Heart left ventricle (tissue), 16 donors: ENCODE data around the gene PLXNB1. TPM values are rescaled to one million over a fixed set of nuclear protein-coding genes. Genes with fewer than 3 reads are reported as not detected.

Source experiments
- ATAC-seq, 4 donors: fragments of 200-7000 bp; cut with Tn5 transposase; one replicate each; pipeline ENCODE4 v1.9.1; 2020 to 2022; ENCODE audit warnings: moderate library complexity in 4 of 4, mild to moderate bottlenecking in 3 of 4, moderate number of reproducible peaks in 1 of 4
- DNase-seq, 5 donors: peaks; one replicate each; pipeline ENCODE4 v3.0.0-alpha.2; 2020
- H3K27ac ChIP-seq, 12 donors: fragments of 200-600 bp; sonication (generic) in 4 of 12; one replicate each; pipeline versions ENCODE4 v1.5.0 to v1.8.0; 2016 to 2022; ENCODE audit warnings: mild to moderate bottlenecking in 2 of 12
- H3K27me3 ChIP-seq, 9 donors: fragments of 200-600 bp; sonication (generic) in 2 of 9; one replicate each; pipeline versions ENCODE4 v1.5.1 to v1.8.0; 2016 to 2022; ENCODE audit warnings: mild to moderate bottlenecking in 3 of 9
- H3K36me3 ChIP-seq, 9 donors: fragments of 200-600 bp; sonication (generic) in 2 of 9; one replicate each; pipeline versions ENCODE4 v1.5.0 to v1.8.0; 2018 to 2022; ENCODE audit warnings: mild to moderate bottlenecking in 2 of 9
- H3K4me1 ChIP-seq, 12 donors: fragments of 200-600 bp; sonication (generic) in 4 of 12; one replicate each; pipeline versions ENCODE4 v1.5.0 to v1.8.0; 2016 to 2022; ENCODE audit warnings: mild to moderate bottlenecking in 3 of 12
- H3K4me3 ChIP-seq, 12 donors: fragments of 200-600 bp; sonication (generic) in 4 of 12; one replicate each; pipeline versions ENCODE4 v1.5.0 to v1.8.0; 2017 to 2022; ENCODE audit warnings: mild to moderate bottlenecking in 9 of 12, moderate library complexity in 4 of 12
- H3K9me3 ChIP-seq, 12 donors: fragments of 200-600 bp; sonication (generic) in 4 of 12; one replicate each; pipeline versions ENCODE4 v1.5.0 to v1.8.0; 2016 to 2022; ENCODE audit warnings: mild to moderate bottlenecking in 1 of 12
- CTCF ChIP-seq, 12 donors: fragments of 200-600 bp; sonication (generic) in 4 of 12; IDR thresholded peaks; one replicate each; pipeline versions ENCODE4 v1.5.0 to v1.8.0; 2018 to 2022; ENCODE audit warnings: antibody characterized with exemption in 12 of 12, mild to moderate bottlenecking in 5 of 12
- POLR2A ChIP-seq, 2 donors: fragments of 450-650 bp; IDR thresholded peaks; one replicate each; pipeline ENCODE4 v1.6.1; 2017; ENCODE audit warnings: antibody characterized with exemption in 2 of 2, mild to moderate bottlenecking in 2 of 2, moderate library complexity in 2 of 2
- WGBS, 4 donors: extraction: QIAGEN DNeasy Blood & Tissue Kit in 2 of 4; methylation state at CpG; one replicate each; pipeline versions ENCODE4 v1.1.5 to v1.1.7; 2013 to 2018; 5-methylcytosine and 5-hydroxymethylcytosine counted together
- intact Hi-C, 10 donors: fragments of 100-400 bp; cut with DNase I; formaldehyde crosslinking; loops; one replicate each; pipeline versions ENCODE4 v1.11.1 to v1.14.2; 2022
- polyA plus RNA-seq, 2 donors: library from polyadenylated mRNA; stranded (reverse); fragments of 200-250 nt; gene quantifications; one replicate each; pipeline ENCODE4 v1.2.3, GENCODE V29; 2013
- total RNA-seq, 9 donors: library from RNA; depleted of rRNA in 2 of 9; stranded (reverse); fragments of >200 nt in 2 of 9; fragmentation: NEBNext Ultra II Directional in 3 of 9; extraction: Animal tissue kit (Norgen Biotek cat#: 25700) in 3 of 9; gene quantifications; one replicate each; pipeline versions ENCODE4 v1.1.0 to v1.2.4, GENCODE V29; 2016 to 2023
- donor health status: ischemic (EF 13 %, LVEDD 7.1; RV severe dilation, severe dysfunction).
- donor health status: healthy with polysubstance abuse.
- donor health status: DM: no; HTN: yes; CAD: no.
- donor health status: DM: no; HTN: no; CAD: no.
- donor health status: ischemic (EF 25% LVEDD 6.9; RV normal size, moderate dysfunction).
- donor health status: ischemic (EF 25% LVEDD 5.7; RV mildly dilated, moderate dysfunction).
- donor health status: healthy.
- donor health status: DM: yes; HTN: yes; CAD: no.
- donor health status: ischemic (EF 35%, LVEDD 5.7; RV mildly dilated, moderate dysfunction).
- donor health status: nonischemic (EF 11% LVEDD 7.7; RV severe dilation, severe dysfunction).
- donor health status: DM: yes; HTN: yes; CAD: no.
- donor health status: PGD.
- donor health status: ischemic (EF 29% LVEDD 5.4; RV normal size, mild dysfunction).
- donor health status: nonischemic (EF 23%, LVEDD 6.1; RV moderate dilation, normal function).

The PLXNB1 gene
- total and polyA plus RNA-seq, 11 donors = 28.0 to 71.8 (median 46.4) TPM

- no peaks in the 10 kb centered on the region for H3K4me1 ChIP-seq
- intact Hi-C loops = no loop called here
- no peak overlapping the region for H3K27ac ChIP-seq
- H3K4me3 ChIP-seq = no peak overlapping the region
- ATAC-seq = no peak
- no peak for TF ChIP-seq POLR2A (IDR thresholded peaks at IDR 0.05)
- TF ChIP-seq CTCF (IDR thresholded peaks at IDR 0.05) = no peak
- H3K27me3 ChIP-seq = peaks cover 0 to 5% (median 0%) of the 10 kb centered on the region in 9 donors
- H3K9me3 ChIP-seq = peaks cover 0 to 20% (median 7%) of the 10 kb centered on the region in 12 donors
- H3K36me3 ChIP-seq = no peaks in the 10 kb centered on the region
- DNase-seq = no peak
Observed at GRCh38 chr3:48361928-48362327, 68.0 kb downstream of the PLXNB1 start.

GRCh38 chr3:48356419-48356818 lies 73.5 kb downstream of the PLXNB1 start:
- intact Hi-C loops = no loop called here
- ATAC-seq = no peak
- DNase-seq = no peak

GRCh38 chr3:48353987-48354386 lies 75.9 kb downstream of the PLXNB1 start:
- no peak for ATAC-seq
- intact Hi-C loops = no loop called here
- WGBS, 4 donors = 90 to 94% (median 91%) methylated on average over 4 of the region's 4 CpGs

More at GRCh38 chr3:48356419-48356818, 73.5 kb downstream of the PLXNB1 start:
- Histone ChIP-seq H3K36me3 (no peaks in the 10 kb centered on the region), H3K4me3 (no peak overlapping the region), H3K4me1 (no peaks in the 10 kb centered on the region), H3K9me3 (peaks cover 0 to 9% (median 2%) of the 10 kb centered on the region in 12 donors), H3K27me3 (peaks cover 0 to 5% (median 0%) of the 10 kb centered on the region in 9 donors), H3K27ac (no peak overlapping the region)
- TF ChIP-seq CTCF (IDR thresholded peaks at IDR 0.05) (no peak), POLR2A (IDR thresholded peaks at IDR 0.05) (no peak)
- WGBS, 4 donors = 73 to 87% (median 79%) methylated on average over 1 of the region's 1 CpG

More at GRCh38 chr3:48353987-48354386, 75.9 kb downstream of the PLXNB1 start:
- Histone ChIP-seq H3K4me3 (no peak overlapping the region), H3K27me3 (peaks cover 0 to 5% (median 0%) of the 10 kb centered on the region in 9 donors), H3K27ac (no peak overlapping the region), H3K4me1 (no peaks in the 10 kb centered on the region), H3K36me3 (no peaks in the 10 kb centered on the region), H3K9me3 (no peaks in the 10 kb centered on the region)
- DNase-seq = no peak
- no peak for TF ChIP-seq POLR2A (IDR thresholded peaks at IDR 0.05)
- no peak for TF ChIP-seq CTCF (IDR thresholded peaks at IDR 0.05)

Other genes starting within 250 kb of the PLXNB1 start
- 1 to 10 TPM in 5 of 9 donors, under 1 TPM in 4; 0.49 to 3.6 (median 1.1) TPM for gene CDC25A, start 241.7 kb downstream of the PLXNB1 start, total RNA-seq
- under 1 TPM; 0.42 to 0.57 TPM for gene CDC25A, start 241.7 kb downstream of the PLXNB1 start, polyA plus RNA-seq
- gene CAMP, start 206.6 kb downstream of the PLXNB1 start, total RNA-seq = 1 to 10 TPM in 1 of 9 donors, under 1 TPM in 1, not detected in 7; 0.48 to 3.0 TPM
- 1 to 10 TPM in 1 of 2 donors, under 1 TPM in 1; 0.76 to 1.2 TPM for gene CAMP, start 206.6 kb downstream of the PLXNB1 start, polyA plus RNA-seq
- 1 to 10 TPM; 2.7 to 7.5 (median 4.8) TPM for gene ZNF589, start 189.0 kb downstream of the PLXNB1 start, total RNA-seq
- gene ZNF589, start 189.0 kb downstream of the PLXNB1 start, polyA plus RNA-seq = 1 to 10 TPM; 3.0 to 3.9 TPM
- 10 to 100 TPM; 14.4 to 24.7 (median 19.8) TPM for gene NME6, start 128.7 kb downstream of the PLXNB1 start, total RNA-seq
- gene NME6, start 128.7 kb downstream of the PLXNB1 start, polyA plus RNA-seq = 10 to 100 TPM; 12.3 to 20.7 TPM
- gene SPINK8, start 96.4 kb downstream of the PLXNB1 start, total RNA-seq = not detected
- not detected for gene SPINK8, start 96.4 kb downstream of the PLXNB1 start, polyA plus RNA-seq
- not detected for gene FBXW12, start 57.9 kb downstream of the PLXNB1 start, total RNA-seq
- gene FBXW12, start 57.9 kb downstream of the PLXNB1 start, polyA plus RNA-seq = not detected
- gene CCDC51, start 10.0 kb upstream of the PLXNB1 start, total RNA-seq = 10 to 100 TPM in 6 of 9 donors, 1 to 10 TPM in 3; 8.2 to 14.8 (median 11.6) TPM
- 10 to 100 TPM in 1 of 2 donors, 1 to 10 TPM in 1; 9.3 to 13.5 TPM for gene CCDC51, start 10.0 kb upstream of the PLXNB1 start, polyA plus RNA-seq
- 100 to 1,000 TPM; 177 to 284 (median 198) TPM for gene TMA7, start 10.2 kb upstream of the PLXNB1 start, total RNA-seq
- gene TMA7, start 10.2 kb upstream of the PLXNB1 start, polyA plus RNA-seq = 100 to 1,000 TPM; 289 to 733 TPM
- gene ATRIP, start 16.7 kb upstream of the PLXNB1 start, total RNA-seq = 1 to 10 TPM; 2.1 to 5.0 (median 3.6) TPM
- 1 to 10 TPM; 2.6 to 5.1 TPM for gene ATRIP, start 16.7 kb upstream of the PLXNB1 start, polyA plus RNA-seq
- gene SHISA5, start 74.1 kb upstream of the PLXNB1 start, total RNA-seq = 100 to 1,000 TPM in 2 of 9 donors, 10 to 100 TPM in 7; 38.6 to 124 (median 54.6) TPM
- 10 to 100 TPM; 25.8 to 68.5 TPM for gene SHISA5, start 74.1 kb upstream of the PLXNB1 start, polyA plus RNA-seq
- gene PFKFB4, start 126.7 kb upstream of the PLXNB1 start, total RNA-seq = 1 to 10 TPM in 5 of 9 donors, under 1 TPM in 4; 0.44 to 9.1 (median 1.0) TPM
- 1 to 10 TPM; 1.2 to 1.3 TPM for gene PFKFB4, start 126.7 kb upstream of the PLXNB1 start, polyA plus RNA-seq
- under 1 TPM in 5 of 9 donors, not detected in 4; 0.23 to 0.35 (median 0.25) TPM for gene UCN2, start 133.7 kb upstream of the PLXNB1 start, total RNA-seq
- under 1 TPM; 0.11 to 0.15 TPM for gene UCN2, start 133.7 kb upstream of the PLXNB1 start, polyA plus RNA-seq
- 10 to 100 TPM in 6 of 9 donors, 1 to 10 TPM in 3; 2.4 to 25.2 (median 11.5) TPM for gene COL7A1, start 165.2 kb upstream of the PLXNB1 start, total RNA-seq
- 10 to 100 TPM in 1 of 2 donors, 1 to 10 TPM in 1; 4.8 to 18.5 TPM for gene COL7A1, start 165.2 kb upstream of the PLXNB1 start, polyA plus RNA-seq
- 1,000 to 10,000 TPM in 5 of 9 donors, 100 to 1,000 TPM in 4; 580 to 2,191 (median 1,008) TPM for gene UQCRC1, start 179.6 kb upstream of the PLXNB1 start, total RNA-seq
- gene UQCRC1, start 179.6 kb upstream of the PLXNB1 start, polyA plus RNA-seq = 1,000 to 10,000 TPM in 1 of 2 donors, 100 to 1,000 TPM in 1; 802 to 1,337 TPM
- gene TMEM89, start 191.7 kb upstream of the PLXNB1 start, total RNA-seq = not detected
- not detected for gene TMEM89, start 191.7 kb upstream of the PLXNB1 start, polyA plus RNA-seq
- gene SLC26A6, start 205.4 kb upstream of the PLXNB1 start, total RNA-seq = 10 to 100 TPM in 3 of 9 donors, 1 to 10 TPM in 6; 6.7 to 14.6 (median 9.2) TPM
- 10 to 100 TPM; 10.0 to 12.9 TPM for gene SLC26A6, start 205.4 kb upstream of the PLXNB1 start, polyA plus RNA-seq
- under 1 TPM; 0.10 to 0.36 (median 0.19) TPM for gene CELSR3, start 232.8 kb upstream of the PLXNB1 start, total RNA-seq
- under 1 TPM; 0.18 to 0.23 TPM for gene CELSR3, start 232.8 kb upstream of the PLXNB1 start, polyA plus RNA-seq